Neuron (in vitro differentiated cells): ENCODE results near the gene FDX2.

Experiments
- H2AFZ ChIP-seq: one replicate; pipeline ENCODE4 v1.6.1; 2013; ENCODE audit warnings: low read depth, mild to moderate bottlenecking, inconsistent platforms, low read length, moderate library complexity
- H3K27me3 ChIP-seq: one replicate; pipeline ENCODE4 v1.6.1; 2013; ENCODE audit warnings: low read length; ENCODE audit not compliant: insufficient read depth
- H3K36me3 ChIP-seq: one replicate; pipeline ENCODE4 v1.6.1; 2013; ENCODE audit warnings: low read length; ENCODE audit not compliant: insufficient read depth
- H3K4me1 ChIP-seq: one replicate; pipeline ENCODE4 v1.6.1; 2013; ENCODE audit warnings: low read length; ENCODE audit not compliant: insufficient read depth
- H3K4me3 ChIP-seq: 2 replicates; pipeline ENCODE4 v1.5.1; 2013; ENCODE audit warnings: mild to moderate bottlenecking, low read length, moderate library complexity
- H3K9me3 ChIP-seq: one replicate; pipeline ENCODE4 v1.6.1; 2013; ENCODE audit warnings: low read length

FDX2 gene

DNA sequence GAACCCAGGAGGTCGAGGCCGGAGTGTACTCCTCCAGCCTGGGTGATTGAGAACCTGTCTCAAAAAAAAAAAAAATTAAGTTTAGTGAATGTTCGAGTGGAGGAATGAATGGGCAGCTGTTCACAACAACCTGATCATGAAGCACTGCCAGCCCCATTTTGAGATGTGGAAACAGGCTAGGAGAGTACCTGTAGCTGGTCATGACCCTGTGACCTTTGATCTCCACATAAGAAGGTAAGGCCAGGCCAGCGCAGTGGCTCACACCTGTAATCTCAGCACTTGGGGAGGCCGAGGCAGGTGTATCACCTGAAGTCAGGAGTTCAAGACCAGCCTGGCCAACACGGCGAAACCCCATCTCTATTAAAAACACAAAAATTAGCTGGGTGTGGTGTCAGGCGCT lies 9.9 kb upstream of the FDX2 start:
- peaks cover 90% of the 10 kb centered on the region for H3K36me3 ChIP-seq
- H3K27me3 ChIP-seq: no peaks in the 10 kb centered on the region
- no peak overlapping the region for H2AFZ ChIP-seq
- no peaks in the 10 kb centered on the region for H3K9me3 ChIP-seq
- H3K4me1 ChIP-seq: no peaks in the 10 kb centered on the region
- H3K4me3 ChIP-seq: no peak overlapping the region

- Histone ChIP-seq H3K9me3 (no peaks in the 10 kb centered on the region), H3K36me3 (peaks cover 84% of the 10 kb centered on the region), H3K4me3 (no peak overlapping the region), H3K4me1 (no peaks in the 10 kb centered on the region), H3K27me3 (no peaks in the 10 kb centered on the region), H2AFZ (no peak overlapping the region)
Observed at GRCh38 chr19:10321874-10322835, 6.3 kb upstream of the FDX2 start.

DNA sequence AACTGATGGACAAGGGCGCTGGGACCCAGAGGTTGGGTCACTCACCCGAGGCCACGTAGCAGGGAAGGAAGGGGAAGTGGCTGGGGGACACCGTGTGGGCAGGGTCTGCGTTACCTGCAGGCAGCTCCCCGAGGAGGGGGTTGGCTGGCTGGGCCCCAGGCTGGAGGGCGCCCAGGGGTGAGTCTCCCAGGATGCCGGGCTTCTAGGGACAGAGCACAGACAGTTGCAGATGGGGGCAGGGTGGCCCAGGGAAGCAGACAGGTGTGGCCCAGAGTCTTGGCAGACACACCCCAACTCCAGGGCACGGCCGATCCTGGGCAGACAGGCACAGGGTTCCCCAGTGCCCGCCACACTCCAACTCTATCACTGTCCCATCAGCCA lies 5.6 kb upstream of the FDX2 start:
- Histone ChIP-seq H3K9me3 (no peaks in the 10 kb centered on the region), H3K4me1 (no peaks in the 10 kb centered on the region), H3K36me3 (peaks cover 84% of the 10 kb centered on the region), H3K4me3 (no peak overlapping the region), H3K27me3 (no peaks in the 10 kb centered on the region), H2AFZ (no peak overlapping the region)

DNA sequence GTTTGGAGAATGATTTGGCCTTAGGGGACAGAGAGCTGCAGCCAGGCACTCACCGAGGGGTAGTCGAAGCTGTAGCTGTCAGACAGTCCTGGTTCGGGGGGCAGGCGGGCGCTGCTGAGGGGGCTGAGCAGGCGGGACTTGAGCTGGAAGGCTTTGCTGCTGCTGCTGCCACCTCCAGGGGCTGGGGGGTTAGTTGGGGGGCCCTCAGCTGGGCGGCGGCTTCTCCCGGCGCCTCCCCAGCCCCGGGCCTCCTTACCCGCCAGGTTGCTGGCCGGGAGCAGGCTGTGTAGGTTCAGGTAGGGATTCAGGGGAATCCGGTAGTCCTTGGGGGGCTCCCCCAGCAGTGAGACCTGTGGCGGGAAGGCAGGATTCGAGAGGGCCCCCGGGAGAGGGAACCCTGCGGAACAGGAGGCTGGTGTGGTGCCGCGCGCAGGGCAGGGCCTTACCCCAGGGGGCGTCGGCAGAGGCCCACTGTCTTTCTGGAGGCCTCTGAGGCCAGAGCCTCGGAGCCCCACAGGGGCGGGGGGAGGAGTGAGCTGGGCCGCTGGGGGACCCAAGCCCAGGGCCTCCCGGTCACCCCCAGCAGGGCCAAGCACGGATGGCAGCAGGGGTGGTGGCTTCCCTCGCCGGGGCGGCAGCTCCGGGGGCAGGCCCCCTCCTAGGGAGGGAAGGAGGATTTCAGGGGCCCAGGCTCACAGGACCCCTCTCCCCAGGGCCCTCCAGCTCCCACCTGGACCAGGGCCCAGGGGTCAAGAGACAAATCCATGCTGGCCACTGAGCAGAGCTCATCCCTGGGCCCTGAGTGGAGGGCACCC lies 5.0 kb upstream of the FDX2 start:
- Histone ChIP-seq H3K4me3 (no peak overlapping the region), H3K27me3 (no peaks in the 10 kb centered on the region), H2AFZ (no peak overlapping the region), H3K9me3 (no peaks in the 10 kb centered on the region), H3K36me3 (peaks cover 81% of the 10 kb centered on the region), H3K4me1 (no peaks in the 10 kb centered on the region)

DNA sequence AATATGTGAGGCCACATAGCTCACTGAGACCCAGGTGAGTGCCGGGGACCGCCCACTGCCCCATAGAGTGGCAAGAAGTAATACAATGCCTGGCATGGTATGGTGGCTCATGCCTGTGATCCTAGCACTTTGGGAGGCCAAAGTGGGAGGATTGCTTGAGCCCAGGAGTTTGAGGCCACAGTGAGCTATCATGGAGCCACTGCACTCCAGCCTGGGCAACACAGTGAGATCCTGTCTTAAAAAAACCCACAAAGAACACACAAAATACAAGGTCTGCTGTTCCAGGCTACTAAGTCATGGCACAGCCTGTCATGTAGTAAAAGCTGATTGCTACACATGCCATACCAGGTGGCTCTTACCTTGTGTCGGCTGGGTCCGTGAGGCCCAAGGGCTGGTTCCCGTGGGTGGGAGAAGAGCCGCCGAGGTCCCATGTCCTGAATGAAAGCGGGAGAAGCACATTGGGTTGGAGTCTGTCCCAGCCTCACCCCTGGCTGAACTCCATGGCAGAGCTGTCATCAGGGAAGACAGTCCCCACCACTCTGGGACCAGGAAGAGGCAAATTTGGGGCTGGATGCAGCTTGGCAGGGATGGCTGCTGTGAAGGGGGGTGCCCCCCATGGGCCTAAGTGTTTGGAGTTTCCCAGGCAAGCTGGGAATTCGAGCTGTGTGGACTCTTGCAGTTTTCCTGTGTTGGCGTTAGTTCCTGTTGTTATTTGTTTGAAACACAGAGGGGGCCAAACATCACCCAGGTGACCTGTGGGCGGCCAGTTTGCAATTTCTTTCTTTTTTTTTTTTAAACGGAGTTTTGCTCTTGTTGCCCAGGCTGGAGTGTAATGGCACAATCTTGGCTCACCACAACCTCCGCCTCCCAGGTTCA lies 3.2 kb upstream of the FDX2 start:
- Histone ChIP-seq H3K27me3 (no peaks in the 10 kb centered on the region), H3K9me3 (no peaks in the 10 kb centered on the region), H3K4me1 (peaks cover 10% of the 10 kb centered on the region), H3K4me3 (no peak overlapping the region), H2AFZ (no peak overlapping the region), H3K36me3 (peaks cover 66% of the 10 kb centered on the region)

DNA sequence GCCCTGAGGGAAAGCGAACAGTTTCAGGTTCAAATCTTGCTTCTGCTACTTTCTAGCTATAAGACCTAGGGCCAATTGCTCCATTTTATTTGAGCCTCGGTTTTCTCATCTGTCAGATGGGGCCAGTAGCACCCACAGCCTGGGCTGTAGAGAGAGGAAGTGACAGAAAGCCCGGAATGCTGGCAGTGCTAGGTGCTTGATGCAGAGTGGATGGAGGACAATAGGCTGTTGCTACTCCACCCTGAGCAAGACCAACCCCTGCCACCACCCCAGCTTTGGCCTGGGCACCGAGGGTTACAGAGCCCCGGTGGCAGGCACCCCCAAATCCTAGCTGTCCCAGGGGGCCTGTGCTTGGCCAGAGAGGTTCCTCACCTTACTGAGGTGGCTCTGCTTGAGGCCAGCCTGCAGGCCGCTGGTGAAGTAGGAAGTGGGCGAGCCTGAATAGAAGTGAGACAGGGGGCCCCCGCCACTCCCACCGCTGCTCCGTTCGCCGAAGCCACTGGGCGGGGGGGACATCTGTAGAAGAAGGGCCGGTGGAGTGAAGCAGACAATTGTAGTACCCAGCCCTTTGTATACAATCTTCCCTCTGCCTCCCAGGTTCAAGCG lies 2.1 kb upstream of the FDX2 start:
- Histone ChIP-seq H3K4me3 (no peak overlapping the region), H3K36me3 (peaks cover 59% of the 10 kb centered on the region), H2AFZ (no peak overlapping the region), H3K9me3 (no peaks in the 10 kb centered on the region), H3K27me3 (no peaks in the 10 kb centered on the region), H3K4me1 (peaks cover 10% of the 10 kb centered on the region)

- Histone ChIP-seq H3K4me3 (no peak overlapping the region), H2AFZ (no peak overlapping the region), H3K27me3 (no peaks in the 10 kb centered on the region), H3K36me3 (peaks cover 52% of the 10 kb centered on the region), H3K9me3 (no peaks in the 10 kb centered on the region), H3K4me1 (peaks cover 10% of the 10 kb centered on the region)
Observed at GRCh38 chr19:10317045-10317856, 1.4 kb upstream of the FDX2 start.

GRCh38 chr19:10316229-10317044 lies 622 bp upstream of the FDX2 start:
- peak overlapping the region; percentile 83 for H3K4me3 ChIP-seq
- no peaks in the 10 kb centered on the region for H3K9me3 ChIP-seq
- H3K27me3 ChIP-seq: no peaks in the 10 kb centered on the region
- peaks cover 44% of the 10 kb centered on the region for H3K36me3 ChIP-seq
- peaks cover 10% of the 10 kb centered on the region for H3K4me1 ChIP-seq
- no peak overlapping the region for H2AFZ ChIP-seq

GRCh38 chr19:10309423-10309822 lies 6.4 kb downstream of the FDX2 start, which contains the start of gene ZGLP1:
Gene ZGLP1 (minus strand): TSS chr19:10309815.
- H2AFZ ChIP-seq: no peak within 1 kb of the TSS
- no peaks in the 10 kb centered on the region for H3K27me3 ChIP-seq
- peaks cover under 1% of the 10 kb centered on the region for H3K4me1 ChIP-seq
- H3K9me3 ChIP-seq: no peaks in the 10 kb centered on the region
- H3K4me3 ChIP-seq: no peak within 1 kb of the TSS
- H3K36me3 ChIP-seq: peaks cover 12% of the 10 kb centered on the region

- H2AFZ ChIP-seq: no peak overlapping the region
Observed at GRCh38 chr19:10306327-10306726, 9.5 kb downstream of the FDX2 start.

GRCh38 chr19:10305139-10305806 lies 10.5 kb downstream of the FDX2 start:
- H2AFZ ChIP-seq: no peak overlapping the region
- no peak overlapping the region for H3K4me3 ChIP-seq
- no peaks in the 10 kb centered on the region for H3K4me1 ChIP-seq
- H3K27me3 ChIP-seq: no peaks in the 10 kb centered on the region
- no peaks in the 10 kb centered on the region for H3K9me3 ChIP-seq
- H3K36me3 ChIP-seq: peaks cover 3% of the 10 kb centered on the region

More at GRCh38 chr19:10306327-10306726, 9.5 kb downstream of the FDX2 start:
- H3K36me3 ChIP-seq: peaks cover 9% of the 10 kb centered on the region
- no peaks in the 10 kb centered on the region for H3K9me3 ChIP-seq
- H3K4me1 ChIP-seq: no peaks in the 10 kb centered on the region
- H3K27me3 ChIP-seq: no peaks in the 10 kb centered on the region
- no peak overlapping the region for H3K4me3 ChIP-seq
